Dermis microvascular lymphatic vessel endothelial cell (primary cell): ENCODE measurements around the gene PLEKHM1. TPM values are rescaled to one million over a fixed set of nuclear protein-coding genes. Genes with fewer than 3 reads are reported as not detected.
A peak's percentile ranks its signal among the peaks of the same experiment; 100 is the strongest.
"Not testable (repeated sequence)": the region's sequence is repeated elsewhere in the genome, so short reads cannot be mapped to it uniquely, and the experiment has no call there.

Experiments
- DNase-seq, 2 donors: peaks; one replicate each; pipeline versions ENCODE4 v3.0.0 to v3.0.0-alpha.2; 2010; ENCODE audit warnings: low read depth in 2 of 2
- total RNA-seq: library from RNA; depleted of rRNA; stranded (reverse); fragments of >200 nt; gene quantifications from 2 replicates; pipeline ENCODE4 v1.2.1, GENCODE V29; 2014

Gene PLEKHM1
- total RNA-seq, 1 donor from 2014 or later = 12.7 TPM

DNA sequence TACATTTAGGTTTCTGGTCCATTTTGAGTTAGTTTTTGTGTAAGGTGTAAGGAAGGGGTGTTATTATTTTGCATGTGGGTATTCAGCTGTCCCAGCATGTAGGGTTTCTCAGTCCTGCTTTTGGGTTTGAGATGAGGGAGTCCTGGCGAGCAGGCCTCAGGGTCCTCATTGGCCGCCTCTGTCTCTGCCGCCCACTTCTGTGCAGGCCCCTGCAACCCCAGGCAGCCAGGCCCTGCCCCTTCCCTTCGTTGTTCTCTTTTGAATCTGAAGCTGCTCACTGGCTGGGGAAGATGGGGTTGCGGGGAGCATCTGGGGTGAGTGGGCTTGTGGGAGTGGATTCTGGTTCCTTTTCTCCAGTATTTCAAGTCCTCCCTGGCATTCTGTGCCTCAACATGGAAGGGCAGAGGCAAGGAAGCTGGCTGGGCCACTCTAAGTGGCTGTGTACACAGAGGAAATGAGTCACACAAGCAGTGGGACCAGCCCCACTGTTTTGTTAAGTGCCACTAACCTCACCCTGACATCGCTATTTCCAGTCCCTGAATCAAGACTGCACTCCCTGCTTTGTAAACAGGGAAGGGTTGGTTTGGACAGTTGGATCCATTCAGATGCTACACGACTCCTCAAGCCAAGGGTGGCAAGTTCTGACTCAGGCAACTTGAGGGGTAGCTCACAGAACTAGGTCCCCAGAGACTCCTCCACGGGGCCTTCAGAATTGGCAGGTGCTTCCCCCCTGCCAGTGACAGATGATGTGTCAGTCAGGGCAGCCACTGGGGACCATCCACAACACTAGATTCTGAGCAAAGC, 28.8 kb downstream of the PLEKHM1 start:
- peak in 1 of 2 donors; percentile 76 for DNase-seq

DNA sequence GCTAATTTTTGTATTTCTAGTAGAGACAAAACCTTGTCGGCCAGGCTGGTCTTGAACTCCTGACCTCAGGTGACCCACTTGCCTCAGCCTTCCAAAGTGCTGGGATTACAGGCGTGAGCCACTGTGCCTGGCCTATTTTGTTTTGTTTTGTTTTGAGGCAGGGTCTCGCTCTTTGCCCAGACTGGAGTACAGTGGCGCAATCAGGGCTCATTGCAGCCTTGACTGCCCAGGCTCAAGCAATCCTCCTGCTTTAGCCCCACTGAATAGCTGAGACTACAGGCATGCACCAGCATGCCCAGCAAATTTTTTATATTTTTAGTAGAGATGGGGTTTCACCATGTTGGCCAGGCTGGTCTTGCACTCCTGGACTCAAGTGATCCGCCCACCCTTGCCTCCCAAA, 30.1 kb downstream of the PLEKHM1 start:
- DNase-seq = not testable (repeated sequence)

DNA sequence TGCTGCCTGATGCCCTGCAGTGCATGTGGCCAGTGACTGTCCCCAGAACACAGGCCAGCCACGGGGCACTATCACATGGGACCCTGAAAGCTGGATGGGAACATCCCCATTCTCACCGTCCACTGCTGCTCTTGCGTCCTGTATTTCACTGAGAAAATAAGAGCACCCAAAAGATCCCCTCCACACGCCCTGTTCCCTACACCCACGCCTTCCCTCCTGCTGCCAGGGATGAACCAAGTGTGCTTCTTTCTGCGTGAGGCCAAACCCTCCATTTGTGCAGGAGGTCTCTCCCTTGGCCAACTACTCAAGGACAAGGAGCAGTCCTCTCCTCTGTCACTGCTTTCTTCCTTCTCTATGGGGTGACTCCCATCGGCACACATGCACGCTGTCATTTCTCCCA, 36.2 kb downstream of the PLEKHM1 start:
- DNase-seq = not testable (repeated sequence)

GRCh38 chr17:45453731-45454130, 36.8 kb downstream of the PLEKHM1 start:
- not testable (repeated sequence) for DNase-seq

- DNase-seq = not testable (repeated sequence)
These were observed 37.3 kb downstream of the PLEKHM1 start for GRCh38 chr17:45453225-45453534.

GRCh38 chr17:45452329-45453224, 37.9 kb downstream of the PLEKHM1 start:
- not testable (repeated sequence) for DNase-seq

DNA sequence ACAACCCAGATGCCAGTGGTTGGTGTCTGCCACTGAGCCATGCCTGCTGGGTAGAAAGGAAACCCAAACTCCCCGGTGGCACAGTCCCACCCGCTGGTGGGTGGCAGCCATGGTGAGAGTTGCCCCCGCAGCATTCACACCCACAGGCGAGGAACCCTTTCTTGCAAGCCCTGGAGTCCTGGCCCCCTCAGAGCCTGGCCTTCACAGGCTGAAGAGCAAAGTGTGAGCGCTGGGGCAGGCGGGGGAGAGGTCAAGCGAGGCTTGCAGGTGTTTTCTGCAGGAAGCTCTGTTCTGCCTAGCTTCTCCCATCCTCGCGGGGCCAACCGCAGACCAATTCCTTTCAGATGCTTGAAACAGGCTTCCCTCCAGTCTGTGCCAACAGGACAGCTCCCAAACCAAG, 38.9 kb downstream of the PLEKHM1 start:
- DNase-seq = not testable (repeated sequence)

DNA sequence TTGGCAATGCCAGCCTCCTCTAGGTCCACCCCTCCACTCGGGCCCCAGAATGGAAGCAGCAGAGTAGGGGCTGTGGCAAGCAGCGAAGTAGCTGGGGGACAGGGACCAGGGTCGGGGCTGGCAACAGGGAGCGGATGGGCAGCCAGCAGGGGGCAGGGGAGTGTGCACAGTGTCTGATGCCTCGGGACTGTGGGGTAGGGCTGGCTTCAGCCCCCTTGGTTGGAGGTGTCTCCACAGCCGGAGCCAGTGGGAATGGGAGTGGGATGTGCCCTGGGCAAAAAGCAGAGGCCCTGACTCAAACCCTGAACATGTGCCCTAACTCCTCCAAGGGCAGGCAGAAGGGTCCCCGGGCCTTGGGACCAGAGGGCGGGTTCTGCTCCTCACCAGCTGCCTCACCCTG, 39.4 kb downstream of the PLEKHM1 start:
- no peak for DNase-seq

GRCh38 chr17:45449708-45450329, 40.7 kb downstream of the PLEKHM1 start:
- DNase-seq = not testable (repeated sequence)

- DNase-seq = not testable (repeated sequence)
These were observed 41.3 kb downstream of the PLEKHM1 start for GRCh38 chr17:45449260-45449659.

GRCh38 chr17:45448483-45448882, 42.0 kb downstream of the PLEKHM1 start:
- DNase-seq = not testable (repeated sequence)

DNA sequence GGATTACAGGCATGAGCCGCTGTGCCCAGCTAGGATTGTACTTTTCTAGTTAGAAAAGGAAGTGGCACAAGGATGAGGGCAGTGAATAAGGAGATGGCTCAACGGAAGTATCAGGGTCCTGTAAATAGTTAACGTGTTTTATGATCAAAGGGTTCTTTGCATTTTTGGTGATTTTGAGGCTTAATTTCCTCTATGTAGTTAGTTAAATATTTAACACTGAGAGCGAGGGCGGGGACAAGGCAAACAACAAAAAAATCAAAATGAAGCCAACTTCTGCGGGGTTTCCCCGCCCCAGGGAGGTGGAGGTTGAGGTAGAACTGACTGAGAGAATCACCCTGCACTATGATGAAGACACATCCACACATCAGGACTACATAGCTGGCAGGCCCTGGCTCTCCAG, 42.5 kb downstream of the PLEKHM1 start:
- not testable (repeated sequence) for DNase-seq

DNA sequence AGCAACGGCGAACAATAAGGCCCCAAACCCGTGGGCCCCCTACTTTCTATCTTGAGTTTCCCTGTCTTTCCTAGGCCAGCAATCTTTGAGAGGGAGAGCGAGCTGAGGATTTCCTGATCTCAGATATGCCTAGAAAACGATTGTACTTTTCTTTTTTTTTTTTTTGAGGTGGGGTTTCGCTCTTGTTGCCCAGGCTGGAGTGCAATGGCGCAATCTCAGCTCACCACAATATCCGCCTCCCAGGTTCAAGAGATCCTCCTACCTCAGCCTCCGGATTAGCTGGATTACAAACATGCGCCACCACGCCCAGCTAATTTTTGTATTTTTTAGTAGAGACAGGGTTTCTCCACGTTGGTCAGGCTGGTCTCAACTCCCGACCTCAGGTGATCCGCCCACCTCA, 42.9 kb downstream of the PLEKHM1 start:
- DNase-seq = not testable (repeated sequence)

- peak; percentile 23 to 52 for DNase-seq
These were observed 43.5 kb downstream of the PLEKHM1 start for GRCh38 chr17:45446872-45447625.

- DNase-seq = peak; percentile 77 to 94
These were observed 44.4 kb downstream of the PLEKHM1 start for GRCh38 chr17:45445901-45446743.

GRCh38 chr17:45444856-45445820, 45.4 kb downstream of the PLEKHM1 start:
- not testable (repeated sequence) for DNase-seq

DNA sequence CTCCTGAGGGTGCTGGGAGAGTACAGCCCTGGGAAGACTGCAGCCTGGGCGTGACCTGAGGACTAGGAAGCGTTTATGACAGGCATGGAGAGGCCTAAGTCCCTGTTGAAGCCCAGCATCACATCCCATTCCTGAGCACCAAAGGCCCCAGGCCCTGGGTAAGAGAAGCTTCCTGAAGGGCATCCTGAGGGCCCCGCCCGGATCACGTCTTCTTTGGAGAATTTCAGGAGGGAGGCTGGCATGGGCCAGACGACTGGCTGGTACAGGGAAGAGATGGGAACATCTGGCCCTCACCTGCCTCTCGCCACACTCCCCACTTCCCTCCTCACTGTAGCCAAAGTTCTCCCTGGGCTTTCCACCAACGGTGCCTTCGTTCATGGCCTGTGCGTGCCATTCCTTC, 46.2 kb downstream of the PLEKHM1 start:
- not testable (repeated sequence) for DNase-seq

DNA sequence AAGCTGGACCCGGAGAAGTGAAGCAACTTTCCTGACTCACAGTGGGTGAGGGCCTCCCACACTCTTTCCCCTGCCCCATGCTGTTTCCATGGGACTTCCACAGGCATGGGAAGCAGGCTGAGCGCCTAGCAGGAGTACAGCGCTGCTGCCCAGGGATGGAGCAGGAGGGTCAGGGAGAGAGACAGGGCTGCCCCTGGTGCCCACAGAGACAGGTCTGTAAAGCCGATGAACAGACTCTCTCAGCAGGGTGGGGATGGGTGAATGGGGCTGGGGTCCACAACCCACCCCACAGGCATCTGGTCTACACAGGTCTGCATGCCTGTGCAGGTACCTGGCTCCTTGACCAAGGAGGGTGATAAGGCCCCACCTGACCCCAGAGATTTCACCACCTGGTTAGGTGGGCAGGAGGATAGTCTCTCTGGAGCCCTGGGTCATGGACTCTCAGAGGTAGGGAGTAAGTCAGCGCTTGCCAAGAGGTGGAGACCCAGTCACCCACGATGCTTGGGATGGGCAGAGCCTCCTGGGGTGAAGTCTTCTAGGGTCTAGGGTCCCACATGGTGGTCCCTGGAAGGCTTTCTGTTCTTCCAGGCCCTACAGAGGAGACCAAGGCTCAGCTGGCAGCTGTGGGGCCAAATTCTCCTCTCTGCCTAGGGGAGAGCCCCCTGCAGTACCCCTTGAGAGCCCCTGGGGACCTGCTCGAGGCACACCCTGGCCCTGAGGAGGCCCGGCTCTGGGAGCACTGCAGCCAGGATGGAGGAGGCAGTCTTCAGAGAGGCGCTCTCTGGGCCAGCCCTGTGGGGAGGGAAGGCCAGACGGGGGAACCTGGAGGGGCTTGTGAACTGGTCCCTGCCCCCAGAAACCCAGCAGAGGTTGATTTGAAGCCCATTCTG, 46.9 kb downstream of the PLEKHM1 start:
- not testable (repeated sequence) for DNase-seq
